SW 1271 (cell line): ENCODE results near the gene STK33.

Experiments used
- DNase-seq, 2 experiments: peaks; one replicate each; lab custom pipeline; 2025; lab: John Stamatoyannopoulos, UW

Gene STK33

DNA sequence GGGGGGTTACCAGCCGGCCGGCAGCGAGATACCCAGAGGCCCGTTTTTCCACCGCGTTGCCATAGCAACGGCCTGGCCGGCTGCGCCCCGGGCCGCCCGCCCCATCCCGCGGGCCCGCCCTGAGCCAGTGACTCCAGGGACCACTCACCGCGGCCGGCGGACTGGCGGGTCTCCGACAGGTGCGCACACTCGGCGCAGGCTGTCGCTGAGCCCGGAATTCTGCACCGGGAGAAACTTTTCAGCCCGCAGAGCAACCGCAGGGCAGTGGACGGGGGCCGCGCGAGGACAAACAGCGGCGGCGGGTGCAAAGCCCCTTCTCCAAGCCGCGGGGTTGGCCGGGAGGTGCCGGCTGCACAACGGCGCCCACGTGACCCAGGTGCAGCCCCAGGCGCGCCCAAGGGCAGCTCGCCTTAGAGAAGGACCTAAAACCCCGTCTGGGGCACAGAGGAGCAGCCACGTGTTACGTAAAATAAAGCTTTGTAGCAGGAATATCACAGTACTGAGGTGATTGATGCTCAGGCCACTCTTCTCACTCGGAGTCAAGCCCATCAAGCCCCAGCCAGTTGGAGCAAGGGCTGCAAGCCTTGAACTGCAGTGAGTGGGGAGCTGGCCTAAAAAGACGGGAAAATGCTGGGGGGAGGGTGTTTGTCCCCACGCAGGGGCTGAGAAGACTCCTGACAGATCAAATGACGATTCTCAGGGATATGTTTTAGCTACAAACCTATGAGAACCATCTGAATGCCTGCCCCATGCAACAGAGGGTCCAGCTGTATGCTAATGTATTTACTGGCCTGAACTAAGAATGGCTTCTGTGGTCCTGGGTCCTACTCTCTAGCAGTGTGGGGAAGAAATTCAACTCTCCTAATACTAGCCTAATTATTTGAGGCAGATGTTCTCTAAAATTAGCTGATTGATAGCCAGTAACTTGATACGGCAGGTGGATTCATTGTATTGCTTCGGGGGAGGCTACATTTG lies at the start of gene STK33:
Gene STK33, minus strand, starts transcription at position 294 of the 975 bp plus-strand sequence. CDS start 119,323 bp downstream, outside the sequence.
- DNase-seq, result no peak

DNA sequence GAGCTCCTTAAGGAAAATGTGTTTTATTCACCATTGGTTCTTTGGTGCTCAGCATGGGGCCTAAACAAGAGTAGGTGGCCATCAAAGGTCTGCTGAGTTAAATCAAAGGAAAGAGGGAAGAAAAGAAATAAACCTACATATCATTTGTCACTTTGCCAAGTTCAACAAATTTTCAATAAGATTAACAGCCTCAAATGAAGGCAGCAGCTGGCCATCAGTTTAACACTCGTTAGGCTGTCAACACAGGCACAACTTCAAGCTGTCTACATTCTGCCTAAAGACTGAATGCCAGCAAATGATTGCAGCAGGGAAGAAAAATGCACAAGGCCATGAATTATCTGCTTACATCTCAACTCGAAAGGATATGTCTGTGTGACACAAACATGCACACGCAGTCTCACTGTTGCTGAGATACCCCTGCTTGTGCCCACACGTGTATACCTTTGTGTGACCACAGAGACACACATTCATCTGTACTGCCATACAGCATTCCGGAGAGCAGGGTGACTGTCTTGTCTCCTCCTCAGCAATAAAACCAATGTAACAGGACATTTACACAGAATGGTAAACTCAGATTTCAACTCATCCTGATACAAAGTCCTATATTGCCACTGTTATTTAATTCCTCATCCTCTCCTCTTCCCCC lies 48.3 kb upstream of the STK33 start:
- DNase-seq, result no peak

DNA sequence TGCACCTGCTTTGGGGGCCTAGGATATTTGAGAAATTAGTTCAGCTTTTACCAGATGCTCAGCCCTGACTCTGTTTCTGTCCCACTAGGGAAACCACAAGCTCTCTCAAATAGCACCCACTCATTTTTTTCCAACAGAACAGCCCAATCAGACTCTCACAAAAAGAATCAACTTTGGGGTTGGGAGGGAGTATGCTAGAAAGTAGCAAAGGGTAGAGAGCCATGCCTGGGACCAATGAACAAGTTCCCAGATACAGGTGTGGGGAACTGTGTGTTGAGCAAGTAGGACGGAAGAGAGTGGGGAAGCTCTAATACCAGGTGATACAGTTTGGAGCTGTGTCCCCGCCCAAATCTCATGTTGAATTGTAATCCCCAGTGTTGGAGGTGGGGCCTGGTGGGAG lies 47.3 kb upstream of the STK33 start:
- no peak for DNase-seq

DNA sequence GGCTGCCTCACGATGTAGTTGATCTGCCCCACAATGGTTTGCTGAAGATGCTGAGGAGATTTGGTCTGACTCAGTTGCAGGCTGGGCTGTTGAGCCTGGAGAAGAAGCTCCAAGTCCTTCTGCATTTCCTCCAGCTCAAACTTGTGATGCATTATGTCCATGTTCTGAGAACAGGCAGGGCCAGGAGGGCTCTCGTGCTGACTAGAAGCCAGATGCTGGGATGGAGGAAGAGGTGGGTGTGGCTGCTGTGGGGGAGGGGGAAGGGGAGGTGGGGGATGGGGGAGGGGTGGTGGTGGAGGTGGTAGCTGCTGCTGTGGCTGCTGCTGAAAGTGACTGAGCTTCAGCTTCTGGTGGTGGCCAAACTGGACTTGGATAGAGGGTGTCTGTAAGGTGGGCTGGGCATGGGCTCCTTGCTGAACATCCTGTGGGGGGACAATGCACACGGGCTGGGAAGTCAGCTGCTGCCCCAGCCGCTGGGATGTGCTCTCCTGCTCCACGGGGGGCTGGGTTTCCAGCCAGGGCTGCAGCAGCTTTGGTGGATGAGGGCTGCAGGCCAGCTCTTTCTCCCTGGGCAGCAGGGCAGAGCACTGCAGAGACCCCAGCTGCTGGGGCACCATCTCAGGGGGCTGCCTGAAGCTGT lies 46.4 kb upstream of the STK33 start:
- DNase-seq, result no peak

DNA sequence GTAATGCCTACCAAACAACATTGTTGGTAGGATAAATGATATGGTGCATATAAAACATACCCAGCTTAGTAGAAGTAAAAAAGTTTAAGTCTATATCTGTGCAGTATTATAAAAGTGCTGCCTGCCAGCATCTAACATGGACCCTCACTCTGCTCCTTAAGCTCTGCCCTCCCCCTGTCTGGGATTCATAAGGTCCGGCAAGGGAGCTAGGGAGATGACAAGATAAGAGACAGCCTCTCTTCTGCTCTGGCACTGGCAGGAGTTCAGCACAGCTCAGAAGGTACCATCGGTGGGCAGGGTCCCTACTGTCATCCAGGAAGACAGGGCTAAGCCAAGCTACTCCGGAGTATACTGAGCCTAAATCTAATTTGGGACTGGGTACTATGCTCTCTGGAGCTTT lies 45.6 kb upstream of the STK33 start:
- DNase-seq, result no peak

DNA sequence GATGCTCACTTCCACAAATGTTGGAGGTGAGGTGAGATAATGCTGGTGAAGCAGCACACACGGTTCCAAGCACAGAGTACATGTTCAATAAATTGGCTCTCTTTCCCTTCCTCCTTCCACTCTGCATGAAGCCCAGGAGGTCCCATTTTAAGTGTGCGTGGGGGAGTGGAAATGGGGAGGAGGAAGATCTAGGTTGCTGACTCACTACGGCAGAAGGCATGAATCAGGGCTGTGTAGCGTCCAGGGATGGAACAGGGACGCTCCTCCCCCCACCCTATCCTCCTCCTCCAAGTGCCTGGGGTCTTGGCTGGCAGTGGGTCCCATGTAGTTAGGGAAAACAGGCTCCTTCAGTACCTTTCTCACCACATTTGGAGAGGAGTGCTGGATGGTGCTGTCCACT lies 44.3 kb upstream of the STK33 start:
- DNase-seq, result no peak

DNA sequence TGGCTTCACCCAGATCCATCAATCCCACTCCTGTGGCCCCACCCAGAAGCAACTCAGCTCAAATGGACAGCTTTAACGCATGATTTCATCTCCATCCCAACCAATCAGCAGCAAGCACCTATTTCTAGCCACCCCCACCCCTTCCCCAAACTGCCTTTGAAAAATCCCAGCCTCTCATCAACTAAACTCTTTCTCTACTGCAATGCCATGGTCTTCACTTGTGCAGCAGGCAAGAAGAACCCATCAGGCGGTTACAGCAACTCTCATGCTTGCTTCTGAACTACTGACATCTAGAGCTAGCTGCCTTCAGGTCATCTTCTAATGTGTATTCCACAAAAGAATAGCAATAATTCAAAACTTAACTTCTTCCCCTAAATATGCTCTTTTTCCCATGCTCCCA lies 42.1 kb upstream of the STK33 start:
- no peak for DNase-seq

DNA sequence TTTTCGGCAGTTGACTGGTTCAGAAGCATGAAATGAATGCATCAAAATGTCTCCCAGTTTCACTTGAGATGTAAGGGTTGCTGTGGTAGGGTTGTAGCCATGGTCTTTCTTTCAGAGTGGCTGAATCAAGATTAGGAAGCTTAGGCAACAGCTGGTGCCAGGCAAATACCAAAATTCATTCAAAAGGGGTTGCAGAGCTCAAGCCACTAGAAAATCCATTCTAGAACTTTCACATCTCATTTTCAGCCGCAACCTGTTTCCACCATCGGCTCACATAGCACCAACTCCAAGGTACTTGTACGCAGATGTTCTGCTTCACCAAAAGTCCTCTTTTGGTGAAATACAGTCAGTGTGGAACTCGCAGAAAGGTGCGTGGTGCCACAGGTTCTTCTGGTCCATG lies 40.5 kb upstream of the STK33 start:
- DNase-seq, result no peak

DNA sequence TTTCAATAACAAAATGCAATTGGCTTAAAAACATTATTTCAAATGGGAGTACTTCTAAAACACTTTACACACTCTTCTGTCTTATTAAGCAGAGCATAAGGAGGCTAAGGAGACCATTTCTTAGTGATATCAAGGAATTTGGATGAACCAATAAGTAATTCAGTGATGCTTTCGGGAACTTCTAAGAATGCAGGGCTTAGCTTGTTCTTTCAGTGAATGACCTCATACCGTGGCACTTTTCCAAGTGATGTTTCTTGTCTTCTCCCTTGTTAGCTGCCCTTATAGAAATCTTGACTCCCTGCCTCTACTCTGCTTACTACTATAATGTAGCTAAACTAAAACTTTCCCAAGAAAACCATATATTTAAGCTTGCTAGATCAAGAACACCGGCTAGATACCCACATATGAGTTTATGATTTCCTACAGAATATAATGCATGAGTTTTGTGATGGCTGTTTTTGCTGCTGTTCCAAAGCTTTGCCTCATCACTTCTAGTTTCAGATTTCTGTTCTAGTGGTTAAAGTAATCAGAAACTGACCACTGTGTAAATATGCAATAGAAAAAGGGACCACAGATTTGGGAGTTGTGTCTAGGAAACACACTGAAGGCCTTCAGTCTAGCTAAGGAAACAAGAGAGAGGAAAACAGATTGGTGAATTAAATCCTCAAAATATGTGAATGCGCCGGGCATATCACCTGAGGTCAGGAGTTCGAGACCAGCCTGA lies 37.5 kb upstream of the STK33 start:
- no peak for DNase-seq

DNA sequence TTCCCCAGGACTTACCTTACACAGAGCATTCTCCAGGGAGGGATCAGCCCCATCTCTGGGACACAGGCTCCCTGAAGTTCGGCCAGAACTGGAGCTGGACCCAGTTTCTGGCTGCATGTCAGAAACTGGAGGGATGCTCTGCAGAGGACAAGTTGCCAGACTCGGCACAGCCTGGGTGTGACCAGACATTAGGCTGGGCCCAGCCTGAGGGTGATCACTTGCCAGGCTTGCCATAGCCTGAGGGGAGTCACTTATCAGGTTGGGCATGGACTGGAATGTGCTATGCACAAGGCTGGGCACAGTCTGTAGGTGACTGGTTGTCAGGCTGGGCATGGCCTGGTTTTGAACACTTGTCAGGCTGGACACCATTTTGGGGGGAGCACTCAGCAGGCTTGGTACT lies 30.7 kb upstream of the STK33 start:
- DNase-seq, result no peak

DNA sequence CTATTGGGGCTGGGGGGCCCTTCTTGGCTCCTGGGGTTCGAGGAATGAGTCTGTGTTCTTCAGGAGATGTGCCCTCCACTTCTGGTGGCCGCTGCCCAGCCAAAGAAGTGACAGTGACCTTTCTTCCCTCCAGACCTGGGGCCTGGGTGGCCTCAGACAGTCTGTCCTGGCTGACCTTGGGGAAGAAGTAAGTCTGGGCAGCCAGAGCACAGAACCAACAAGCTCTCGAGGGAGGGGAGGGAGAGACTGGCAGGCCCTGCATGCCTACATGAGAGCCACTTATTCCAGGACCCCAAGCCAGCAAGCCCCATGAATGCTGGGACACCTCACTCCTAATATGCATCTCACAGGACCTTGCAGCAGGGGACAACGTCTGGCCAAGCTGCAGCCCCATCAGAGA lies 27.1 kb upstream of the STK33 start:
- no peak for DNase-seq

DNA sequence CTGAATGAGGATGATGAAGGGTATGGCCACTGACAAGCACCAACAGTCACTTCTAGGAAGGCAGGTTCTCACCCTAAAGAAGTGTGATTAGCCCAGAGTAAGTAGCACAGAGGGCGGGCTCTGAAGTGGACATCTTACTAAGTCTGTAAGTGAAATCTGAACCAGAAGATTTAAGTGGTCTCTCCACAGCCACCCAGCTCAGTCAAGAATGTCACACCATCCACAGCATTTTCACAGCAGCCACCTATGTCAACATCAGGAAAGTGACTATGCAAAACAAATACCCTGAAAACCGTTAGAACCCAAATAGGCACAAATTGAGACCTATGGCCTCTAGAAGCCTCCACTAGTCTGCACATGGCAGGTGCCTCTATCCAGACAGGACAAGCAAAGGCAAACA lies 23.0 kb upstream of the STK33 start:
- no peak for DNase-seq

DNA sequence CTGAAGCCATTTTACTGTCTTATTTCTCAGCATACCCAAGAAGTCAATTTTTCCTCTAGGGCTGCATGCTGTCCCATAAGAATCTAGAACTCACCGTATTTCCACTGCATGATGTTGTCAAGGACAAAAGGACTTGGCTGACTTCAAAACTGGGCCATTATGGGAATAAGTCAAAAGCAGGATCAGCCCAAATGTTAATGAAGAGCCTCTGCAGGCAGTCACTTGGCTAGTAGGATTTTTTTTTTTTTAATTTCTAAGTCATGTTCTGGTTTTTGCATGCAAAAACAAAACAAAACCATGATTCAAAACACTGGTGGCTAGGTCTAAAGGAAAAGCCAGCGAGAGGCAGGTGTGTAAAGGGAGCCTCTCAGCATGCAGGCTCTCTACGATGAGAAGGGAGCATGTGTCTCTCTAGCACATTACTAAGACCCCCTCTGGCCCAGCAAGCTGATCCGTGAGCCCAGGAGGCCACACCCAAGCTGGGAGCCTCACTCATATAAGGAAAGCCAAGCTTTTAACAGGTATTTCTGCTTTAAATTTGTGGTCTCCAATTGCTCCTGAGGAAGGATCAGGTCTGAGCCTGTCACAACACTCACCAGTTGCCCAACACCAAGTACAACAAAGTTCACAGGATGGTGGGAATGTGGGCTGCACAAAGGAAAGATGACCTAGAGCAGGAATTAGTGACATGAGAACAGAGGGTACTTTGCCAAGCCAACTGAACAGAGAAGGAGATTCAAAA lies 21.4 kb upstream of the STK33 start:
- DNase-seq, result no peak

DNA sequence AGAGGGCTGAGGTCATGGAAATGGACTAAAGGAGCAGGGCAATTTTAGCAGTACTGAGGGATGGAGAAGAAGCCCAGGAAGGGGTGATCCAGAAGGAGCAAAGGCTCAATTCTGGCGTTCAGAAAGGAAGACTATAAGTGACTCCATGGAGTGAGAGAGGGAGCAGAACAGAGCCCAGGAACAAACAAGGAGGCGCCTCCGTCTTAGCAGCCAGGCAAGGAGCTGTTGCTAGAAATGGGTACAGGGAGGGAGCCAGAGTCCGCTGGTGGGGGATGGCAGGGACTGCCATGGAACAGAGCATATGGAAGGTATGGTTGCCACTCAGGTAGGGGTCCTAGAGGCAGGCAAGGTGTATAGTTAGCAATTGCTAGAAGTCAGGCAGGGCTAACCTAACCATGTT lies 20.5 kb upstream of the STK33 start:
- DNase-seq, result no peak

DNA sequence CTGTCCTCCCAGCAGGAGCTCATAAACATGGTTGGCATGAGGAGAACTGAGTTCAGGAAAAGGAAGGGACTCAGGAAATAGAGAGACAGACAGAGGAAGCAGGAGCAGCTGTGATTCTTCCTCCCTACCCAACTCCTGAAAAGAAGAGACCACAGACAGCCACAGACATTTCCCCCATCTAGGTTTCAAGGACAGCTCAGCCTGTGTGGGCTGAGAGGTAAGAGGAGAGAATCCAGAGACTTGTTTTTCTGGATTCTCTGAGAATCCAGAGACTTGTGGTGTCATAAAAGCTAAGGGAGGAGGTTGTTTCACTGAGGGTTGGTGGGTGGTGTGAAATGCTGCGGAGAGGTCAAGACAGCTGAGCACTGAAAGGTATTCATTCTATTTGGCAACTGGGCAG lies 19.0 kb upstream of the STK33 start:
- no peak for DNase-seq

DNA sequence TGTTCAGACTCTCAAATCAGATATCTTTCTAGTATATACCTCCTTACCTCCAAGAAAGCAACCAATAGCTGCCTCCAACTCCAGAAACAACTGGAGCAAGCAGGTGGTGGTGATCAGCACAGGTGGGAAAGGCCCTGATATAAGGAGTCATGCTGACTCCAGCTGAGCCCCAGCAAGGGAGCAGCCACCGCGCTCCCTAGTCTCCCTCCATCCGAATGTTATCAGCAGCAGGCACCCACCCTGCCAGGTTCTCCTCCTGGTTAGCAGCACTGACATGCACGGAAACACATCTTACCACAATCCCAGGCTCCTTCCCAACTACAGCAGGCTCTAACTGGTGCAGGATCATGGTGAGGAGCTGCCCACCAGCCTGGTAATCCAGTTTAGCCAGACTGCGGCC lies 18.5 kb upstream of the STK33 start:
- no peak for DNase-seq

DNA sequence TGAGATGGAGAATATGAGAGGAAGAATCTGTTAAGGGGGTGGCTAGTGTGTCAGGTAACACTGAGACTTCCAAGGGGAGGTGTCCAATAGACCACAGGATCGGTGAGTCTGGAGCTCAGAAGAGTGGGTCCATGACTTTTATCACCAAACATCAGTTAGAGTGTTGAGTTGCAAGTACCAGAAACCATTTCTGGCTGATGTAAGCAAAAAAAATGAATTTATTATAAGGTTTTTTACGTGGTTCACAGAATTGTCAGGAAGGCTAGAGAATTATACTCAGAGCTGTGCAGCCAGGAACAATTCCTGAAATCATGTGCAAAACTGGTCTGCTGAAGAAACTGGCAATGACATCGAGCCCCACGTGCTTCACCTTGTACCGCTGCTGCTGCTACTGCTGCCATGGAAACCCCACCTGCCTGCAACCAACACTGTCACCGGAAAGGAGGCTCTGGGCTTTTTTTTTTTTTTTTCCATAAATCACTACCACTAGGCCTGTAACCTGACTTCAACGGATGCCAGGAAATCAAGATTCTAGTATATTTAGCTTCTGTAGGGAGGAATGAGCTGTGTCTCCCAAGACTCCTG lies 16.6 kb upstream of the STK33 start:
- no peak for DNase-seq

DNA sequence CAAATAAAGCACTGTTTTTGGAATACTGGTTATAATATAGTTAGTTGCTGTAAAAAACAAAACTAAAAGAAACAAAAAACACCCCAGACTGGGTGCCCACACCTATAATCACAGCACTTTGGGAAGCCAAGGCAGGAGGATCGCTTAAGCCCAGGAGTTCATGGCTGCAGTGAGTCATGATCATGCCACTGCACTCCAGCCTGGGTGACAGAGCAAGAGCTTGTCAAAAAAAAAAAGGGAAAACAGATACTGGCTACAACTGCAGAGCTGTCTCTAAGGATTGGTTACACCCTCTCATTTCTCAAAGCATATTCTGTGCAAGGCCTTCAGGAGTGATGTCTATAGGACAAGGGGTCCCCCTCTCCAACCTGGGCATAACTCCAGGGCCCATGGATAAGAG lies 14.6 kb upstream of the STK33 start:
- DNase-seq, result no peak

DNA sequence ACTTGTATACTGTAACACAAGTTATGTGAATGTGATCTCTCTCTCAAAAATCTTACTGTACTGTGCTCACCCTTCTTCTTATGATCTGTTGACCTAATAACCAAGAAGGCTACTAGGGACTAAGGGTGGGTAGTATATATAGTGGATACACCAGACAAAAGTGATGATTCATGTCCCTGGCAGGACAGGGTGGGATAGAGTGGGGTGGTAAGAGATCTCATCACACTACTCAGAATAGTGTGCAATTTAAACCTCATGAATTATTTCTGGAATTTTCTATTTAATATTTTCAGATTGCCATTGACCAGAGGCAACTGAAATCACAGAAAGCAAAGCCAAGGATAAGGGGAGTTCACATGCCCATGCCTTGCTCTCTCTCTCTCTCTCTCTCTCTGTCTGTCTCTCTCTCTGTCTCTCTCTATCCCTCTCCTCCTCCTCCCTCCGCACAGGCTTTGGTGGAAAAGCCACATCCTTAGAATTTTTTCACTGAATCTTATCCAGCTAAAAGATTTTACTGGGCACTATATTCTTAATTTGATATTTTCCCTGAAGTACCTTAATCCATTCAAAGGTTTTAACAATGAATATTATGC lies 12.0 kb upstream of the STK33 start:
- DNase-seq, result no peak

DNA sequence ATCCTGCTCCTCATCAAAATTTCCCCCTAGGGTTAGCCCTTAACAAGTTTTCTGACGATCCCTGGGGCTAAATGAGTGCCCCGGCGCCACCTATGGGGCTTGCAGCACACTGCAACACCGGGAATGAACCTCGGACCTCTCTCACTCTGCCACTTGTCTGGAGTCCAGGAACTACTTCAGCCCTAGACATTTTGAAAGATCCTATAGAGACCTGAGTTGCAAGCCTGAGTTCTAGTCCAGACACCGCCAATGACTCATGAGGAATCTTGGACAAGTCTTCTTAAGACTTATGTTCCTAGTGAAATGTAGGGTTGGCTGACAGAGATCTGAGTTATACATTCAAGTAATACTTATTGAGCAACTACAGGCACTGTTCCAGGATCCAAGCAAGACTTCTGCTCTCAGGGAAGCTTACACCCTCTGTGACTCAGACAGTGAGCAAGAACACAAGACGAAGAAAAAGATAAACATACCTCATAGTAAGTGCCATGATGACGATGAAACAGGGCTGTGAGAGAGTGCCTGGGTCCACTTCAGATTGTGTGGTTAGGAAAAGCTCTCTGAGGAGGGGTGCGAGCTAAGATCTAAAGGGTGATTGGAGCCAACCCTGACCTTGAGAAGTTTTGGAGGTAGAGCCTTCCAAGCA lies 10.2 kb upstream of the STK33 start:
- DNase-seq, result peak in 1 of 2 experiments; percentile 76
